Measurements from ENCODE around the gene WDR7. TPM values are rescaled to one million over a fixed set of nuclear protein-coding genes. Genes with fewer than 3 reads are reported as not detected.
A peak's percentile ranks its signal among the peaks of the same experiment; 100 is the strongest.

The WDR7 gene
- polyA plus RNA-seq (2011; rRNA removed) (7.0 and 11.2 TPM in 2 replicates), polyA plus RNA-seq (2017; fragmentation: RNase III; extraction: RNeasy Plus Mini Kit Qiagen cat#74134 plus additional on column Dnase treatment) (4.2 to 5.5 TPM (median 4.4 TPM) in 3 replicates), polyA minus RNA-seq (2011; rRNA and poly(A)+ RNA removed) (30.6 and 32.8 TPM in 2 replicates)
- 3.8 TPM in 2 replicates for polyA plus RNA-seq (2012; cell fraction: cytosol; rRNA removed)
- 3.1 and 5.0 TPM in 2 replicates for polyA plus RNA-seq (2012; cell fraction: nucleus; rRNA removed)

DNA sequence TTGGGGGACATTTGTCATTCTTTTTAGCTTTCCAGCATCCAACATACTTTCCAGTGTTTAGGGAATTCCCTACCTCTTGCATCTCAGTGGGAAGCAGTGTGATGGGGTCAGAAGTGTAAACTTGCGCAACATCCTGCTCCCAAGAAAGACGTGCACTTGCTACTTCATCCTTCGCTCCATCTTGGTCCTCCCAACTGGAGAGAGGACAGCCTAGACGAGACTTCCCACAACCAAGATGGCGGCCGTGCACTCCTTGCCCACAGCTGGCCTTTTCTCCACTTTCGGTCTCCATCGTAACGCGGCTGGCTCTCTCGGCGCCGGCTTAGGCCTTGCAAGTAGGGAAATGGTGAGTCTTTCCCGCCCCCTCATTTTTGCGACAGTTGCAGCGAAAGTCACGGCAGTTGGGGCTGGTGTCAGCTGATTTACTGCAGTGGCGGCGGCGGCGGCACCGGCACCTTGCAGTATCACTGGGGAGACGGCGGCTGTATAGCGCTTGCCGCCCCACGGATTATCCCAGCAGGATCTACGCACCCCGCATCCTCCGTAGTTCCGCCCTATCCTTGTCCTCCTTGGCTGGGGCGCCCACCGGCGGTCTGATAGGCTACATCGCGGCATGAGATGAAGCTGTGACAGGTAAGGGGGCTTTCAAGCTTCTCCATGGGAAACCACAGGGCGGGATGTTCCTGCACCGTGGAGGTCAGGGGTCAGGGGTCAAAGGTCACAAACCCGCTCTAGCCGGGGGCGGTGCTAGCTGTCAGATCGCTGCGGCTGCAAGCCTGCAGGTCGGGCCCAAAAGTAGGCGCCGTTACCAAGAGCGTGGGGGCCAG lies at the start of gene WDR7:
TSS of gene WDR7 (plus strand) at position 416 of the 827 bp plus-strand sequence. CDS start 21,157 bp downstream, outside the sequence.
- FAIRE-seq: no peak

DNA sequence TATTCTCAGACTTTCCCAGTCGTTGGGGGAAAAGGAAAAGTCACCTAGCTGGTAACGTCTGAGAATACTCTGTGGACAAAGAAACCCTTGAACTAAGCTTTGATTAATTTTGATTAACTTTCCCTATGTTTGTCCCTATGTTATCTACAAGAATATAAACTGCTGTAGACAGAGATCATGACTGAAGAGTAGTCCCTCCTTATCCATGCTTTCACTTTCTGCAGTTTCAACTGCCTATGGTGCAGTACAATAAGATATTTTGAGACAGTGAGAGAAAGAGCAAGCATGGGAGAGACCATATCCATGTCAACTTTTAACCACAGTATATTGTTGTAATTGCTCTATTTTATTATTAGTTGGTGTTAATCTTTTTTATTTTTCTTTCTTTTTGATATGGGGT lies 44.5 kb upstream of the WDR7 start:
- Histone ChIP-seq H3K27ac (no peak overlapping the region), H3K4me3 (no peak overlapping the region), H3K4me2 (no peak overlapping the region), H3K4me1 (no peaks in the 10 kb centered on the region), H3K9me3 (no peaks in the 10 kb centered on the region)
- TF ChIP-seq CHD4 (IDR thresholded peaks at IDR 0.05; ENCODE audit: borderline replicate concordance) (no peak), KDM5A (IDR thresholded peaks at IDR 0.05) (no peak), ESRRA (IDR thresholded peaks at IDR 0.05; ENCODE audit: borderline replicate concordance, low read length) (no peak), SREBF2 (IDR thresholded peaks at IDR 0.05) (no peak), RARB (CRISPR knock-in tag; IDR thresholded peaks at IDR 0.05) (no peak), BCL3 (IDR thresholded peaks at IDR 0.05) (no peak), NR3C1 (IDR thresholded peaks at IDR 0.05) (no peak), CBX2 (IDR thresholded peaks at IDR 0.05; ENCODE audit: borderline replicate concordance, low read depth) (no peak), MAZ (IDR thresholded peaks at IDR 0.05; ENCODE audit: borderline replicate concordance, low read depth, low read length) (no peak), CTCF (IDR thresholded peaks at IDR 0.05) (no peak)
- TF ChIP-seq, protein P1, sequence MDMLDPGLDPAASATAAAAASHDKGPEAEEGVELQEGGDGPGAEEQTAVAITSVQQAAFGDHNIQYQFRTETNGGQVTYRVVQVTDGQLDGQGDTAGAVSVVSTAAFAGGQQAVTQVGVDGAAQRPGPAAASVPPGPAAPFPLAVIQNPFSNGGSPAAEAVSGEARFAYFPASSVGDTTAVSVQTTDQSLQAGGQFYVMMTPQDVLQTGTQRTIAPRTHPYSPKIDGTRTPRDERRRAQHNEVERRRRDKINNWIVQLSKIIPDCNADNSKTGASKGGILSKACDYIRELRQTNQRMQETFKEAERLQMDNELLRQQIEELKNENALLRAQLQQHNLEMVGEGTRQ (IDR thresholded peaks at IDR 0.05): no peak
- ChIA-PET CTCF (no interaction called here), POLR2A (no interaction called here)
- DNase-seq (ENCODE audit: low read depth in 1 of 2, low spot score in 1 of 2): no peak
- no peak for FAIRE-seq
- WGBS (ENCODE audit: missing lambda C conversion rate): 85% methylated on average over 2 of the region's 2 CpGs
- ATAC-seq: no peak

More for the DNA sequence above, at the start of gene WDR7:
- peak; percentile 99 to 100 for ATAC-seq
- Histone ChIP-seq H3K4me3 (peak within 1 kb of the TSS; percentile 68), H3K4me2 (peak within 1 kb of the TSS; percentile 73), H3K27ac (peak within 1 kb of the TSS; percentile 74 to 92), H3K4me1 (peaks cover 3% of the 10 kb centered on the region; the same call in 1 of the 3 replicates), H3K9me3 (no peaks in the 10 kb centered on the region)
- TF ChIP-seq POLR2A (IDR thresholded peaks at IDR 0.05; ENCODE audit: low read length) (no peak; the same call in 1 of the 2 replicates), CEBPB (IDR thresholded peaks at IDR 0.05) (peak; percentile 78 to 94), PBX3 (IDR thresholded peaks at IDR 0.05) (no peak), MAFK (IDR thresholded peaks at IDR 0.05; ENCODE audit: partially characterized antibody) (peak; percentile 2), SMC3 (IDR thresholded peaks at IDR 0.05) (no peak), RAD21 (conservative IDR thresholded peaks at IDR 0.05 in 1 of 2, IDR thresholded peaks at IDR 0.05 in 1 of 2) (no peak), RCOR1 (IDR thresholded peaks at IDR 0.05; ENCODE audit: low read depth, low read length) (no peak), CBX8 (IDR thresholded peaks at IDR 0.05) (no peak), GATA3 (IDR thresholded peaks at IDR 0.05; ENCODE audit: borderline replicate concordance) (peak; percentile 30; the same call in 1 of the 2 replicates), JUN (IDR thresholded peaks at IDR 0.05) (peak in 1 of 2 experiments; percentile 47; a peak in 2 of 5 replicates), CTCF (IDR thresholded peaks at IDR 0.05) (no peak), CHD2 (IDR thresholded peaks at IDR 0.05; ENCODE audit: low read length, partially characterized antibody) (no peak), KDM5A (IDR thresholded peaks at IDR 0.05) (no peak), RARB (CRISPR knock-in tag; IDR thresholded peaks at IDR 0.05) (peak; percentile 66; the same call in 1 of the 2 replicates), FOSL2 (IDR thresholded peaks at IDR 0.05) (no peak), FOSL2 (CRISPR knock-in tag; IDR thresholded peaks at IDR 0.05) (no peak)
- TF ChIP-seq, protein P2, sequence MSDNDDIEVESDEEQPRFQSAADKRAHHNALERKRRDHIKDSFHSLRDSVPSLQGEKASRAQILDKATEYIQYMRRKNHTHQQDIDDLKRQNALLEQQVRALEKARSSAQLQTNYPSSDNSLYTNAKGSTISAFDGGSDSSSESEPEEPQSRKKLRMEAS (IDR thresholded peaks at IDR 0.05): peak; percentile 56; the same call in 1 of the 2 replicates
- CTCF ChIA-PET: interaction anchor here (0.7 to 1.8 kb wide), 5 partner anchors 9 to 34 kb away, joined by 3 to 4 read pairs (median 3); no protein-coding TSS in a partner anchor
- WGBS (ENCODE audit: missing lambda C conversion rate): 0% methylated on average over 17 of the region's 47 CpGs
- DNase-seq (ENCODE audit: low read depth in 1 of 2, low spot score in 1 of 2): peak; percentile 59 to 97
- POLR2A ChIA-PET: interaction anchor here (1.1 to 1.6 kb wide), 2 partner anchors 11 to 13 kb away, joined by 4 to 9 read pairs; partner anchors contain the start of gene TXNL1

Data from A549 (cell line).